ENCODE data around the gene HMGB1. TPM values are rescaled to one million over a fixed set of nuclear protein-coding genes. Genes with fewer than 3 reads are reported as not detected.
"Not testable (repeated sequence)": the region's sequence is repeated elsewhere in the genome, so short reads cannot be mapped to it uniquely, and the experiment has no call there.

Gene HMGB1
- total and polyA plus RNA-seq, 8 donors: 29.5 to 479 (median 339) TPM

- 93 to 100% (median 98%) methylated on average over 2 of the region's 2 CpGs for WGBS, 5 donors
- Histone ChIP-seq H3K4me3 (no peak overlapping the region), H3K27me3 (no peaks in the 10 kb centered on the region), H3K9me3 (no peaks in the 10 kb centered on the region), H3K27ac (no peak overlapping the region), H3K4me1 (peaks cover 5 to 16% (median 14%) of the 10 kb centered on the region in 4 donors), H3K36me3 (no peaks in the 10 kb centered on the region)
- no peak for TF ChIP-seq POLR2AphosphoS5 (IDR thresholded peaks at IDR 0.05)
- TF ChIP-seq EP300 (IDR thresholded peaks at IDR 0.05): no peak
- TF ChIP-seq POLR2A (IDR thresholded peaks at IDR 0.05): no peak
- TF ChIP-seq CTCF (IDR thresholded peaks at IDR 0.05): no peak
- no peak for DNase-seq
- intact Hi-C loops (cut with DNase I; ENCODE audit: low total_unique reads): no loop called here
These were observed 15.7 kb downstream of the HMGB1 start for GRCh38 chr13:30450066-30450465.

GRCh38 chr13:30448441-30448840 is 17.3 kb downstream of the HMGB1 start:
- TF ChIP-seq EP300 (IDR thresholded peaks at IDR 0.05) (no peak), POLR2AphosphoS5 (IDR thresholded peaks at IDR 0.05) (no peak), POLR2A (IDR thresholded peaks at IDR 0.05) (no peak), CTCF (IDR thresholded peaks at IDR 0.05) (no peak)
- no peak for DNase-seq
- Histone ChIP-seq H3K4me1 (peaks cover 5 to 18% (median 16%) of the 10 kb centered on the region in 4 donors), H3K27ac (no peak overlapping the region), H3K4me3 (no peak overlapping the region), H3K9me3 (no peaks in the 10 kb centered on the region), H3K27me3 (no peaks in the 10 kb centered on the region), H3K36me3 (no peaks in the 10 kb centered on the region)
- WGBS, 5 donors: 92 to 98% (median 98%) methylated on average over 4 of the region's 4 CpGs
- intact Hi-C loops (cut with DNase I; ENCODE audit: low total_unique reads): no loop called here

DNA sequence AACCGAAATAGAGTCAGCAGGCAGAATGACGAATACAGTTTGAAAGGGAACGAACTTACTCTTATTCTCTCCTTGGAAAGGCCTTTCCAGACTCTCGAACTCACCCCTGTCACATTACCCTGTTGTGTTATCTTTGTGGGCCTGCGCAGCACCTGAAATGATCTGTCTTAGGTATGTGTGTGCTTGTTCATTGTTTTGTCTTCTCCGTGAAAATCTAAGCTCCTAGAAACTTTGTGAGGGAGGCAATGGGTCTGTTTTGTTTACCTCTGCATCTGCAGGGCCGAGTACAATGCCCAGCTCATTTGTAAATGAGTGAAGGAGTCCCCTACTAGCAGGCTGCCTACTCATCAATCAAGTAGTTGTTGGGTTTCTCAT is 19.6 kb downstream of the HMGB1 start:
- WGBS, 5 donors: 16 to 27% (median 22%) methylated on average over 7 of the region's 7 CpGs
- intact Hi-C loops (cut with DNase I; ENCODE audit: low total_unique reads): no loop called here
- no peaks in the 10 kb centered on the region for H3K9me3 ChIP-seq
- H3K4me1 ChIP-seq: peaks cover 5 to 18% (median 16%) of the 10 kb centered on the region in 4 donors
- H3K4me3 ChIP-seq: peak overlapping the region; percentile 35 to 42 (median 38)
- no peak for DNase-seq
- H3K27ac ChIP-seq: peak overlapping the region; percentile 64 to 85 (median 79)
- TF ChIP-seq EP300 (IDR thresholded peaks at IDR 0.05) (no peak), POLR2A (IDR thresholded peaks at IDR 0.05) (no peak), CTCF (IDR thresholded peaks at IDR 0.05) (no peak), POLR2AphosphoS5 (IDR thresholded peaks at IDR 0.05) (no peak)
- no peaks in the 10 kb centered on the region for H3K27me3 ChIP-seq
- H3K36me3 ChIP-seq: no peaks in the 10 kb centered on the region

GRCh38 chr13:30443957-30444404 is 21.8 kb downstream of the HMGB1 start:
- 89 to 96% (median 94%) methylated on average over 10 to 12 of the region's 12 CpGs for WGBS, 5 donors
- H3K9me3 ChIP-seq: no peaks in the 10 kb centered on the region
- no peak overlapping the region for H3K27ac ChIP-seq
- peaks cover 5 to 18% (median 16%) of the 10 kb centered on the region in 4 donors for H3K4me1 ChIP-seq
- TF ChIP-seq CTCF (IDR thresholded peaks at IDR 0.05) (no peak), POLR2AphosphoS5 (IDR thresholded peaks at IDR 0.05) (no peak), EP300 (IDR thresholded peaks at IDR 0.05) (no peak), POLR2A (IDR thresholded peaks at IDR 0.05) (no peak)
- no peak overlapping the region for H3K4me3 ChIP-seq
- intact Hi-C loops (cut with DNase I; ENCODE audit: low total_unique reads): no loop called here
- no peaks in the 10 kb centered on the region for H3K36me3 ChIP-seq
- H3K27me3 ChIP-seq: no peaks in the 10 kb centered on the region
- no peak for DNase-seq

GRCh38 chr13:30443491-30443890 is 22.2 kb downstream of the HMGB1 start:
- H3K4me1 ChIP-seq: peaks cover 5 to 18% (median 16%) of the 10 kb centered on the region in 4 donors
- WGBS, 5 donors: 81 to 97% (median 91%) methylated on average over 3 of the region's 3 CpGs
- H3K4me3 ChIP-seq; intact Hi-C loops (cut with DNase I; ENCODE audit: low total_unique reads); DNase-seq; H3K36me3 ChIP-seq; H3K9me3 ChIP-seq; H3K27me3 ChIP-seq; H3K27ac ChIP-seq: not testable (repeated sequence)

All from stomach (tissue), 9 donors.